GOT3 (cell line): ENCODE data around the gene CTLA4.

ENCODE experiments used
- DNase-seq: peaks from one replicate; lab custom pipeline; 2025; ENCODE audit warnings: mixed read lengths; lab: John Stamatoyannopoulos, UW

The CTLA4 gene

DNA sequence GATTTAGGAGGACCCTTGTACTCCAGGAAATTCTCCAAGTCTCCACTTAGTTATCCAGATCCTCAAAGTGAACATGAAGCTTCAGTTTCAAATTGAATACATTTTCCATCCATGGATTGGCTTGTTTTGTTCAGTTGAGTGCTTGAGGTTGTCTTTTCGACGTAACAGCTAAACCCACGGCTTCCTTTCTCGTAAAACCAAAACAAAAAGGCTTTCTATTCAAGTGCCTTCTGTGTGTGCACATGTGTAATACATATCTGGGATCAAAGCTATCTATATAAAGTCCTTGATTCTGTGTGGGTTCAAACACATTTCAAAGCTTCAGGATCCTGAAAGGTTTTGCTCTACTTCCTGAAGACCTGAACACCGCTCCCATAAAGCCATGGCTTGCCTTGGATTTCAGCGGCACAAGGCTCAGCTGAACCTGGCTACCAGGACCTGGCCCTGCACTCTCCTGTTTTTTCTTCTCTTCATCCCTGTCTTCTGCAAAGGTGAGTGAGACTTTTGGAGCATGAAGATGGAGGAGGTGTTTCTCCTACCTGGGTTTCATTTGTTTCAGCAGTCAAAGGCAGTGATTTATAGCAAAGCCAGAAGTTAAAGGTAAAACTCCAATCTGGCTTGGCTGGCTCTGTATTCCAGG is at the start of gene CTLA4:
CTLA4 (plus strand) TSS at position 211 of the 640 bp plus-strand sequence; CDS start at position 383, 172 bp downstream.
- DNase-seq = no peak

DNA sequence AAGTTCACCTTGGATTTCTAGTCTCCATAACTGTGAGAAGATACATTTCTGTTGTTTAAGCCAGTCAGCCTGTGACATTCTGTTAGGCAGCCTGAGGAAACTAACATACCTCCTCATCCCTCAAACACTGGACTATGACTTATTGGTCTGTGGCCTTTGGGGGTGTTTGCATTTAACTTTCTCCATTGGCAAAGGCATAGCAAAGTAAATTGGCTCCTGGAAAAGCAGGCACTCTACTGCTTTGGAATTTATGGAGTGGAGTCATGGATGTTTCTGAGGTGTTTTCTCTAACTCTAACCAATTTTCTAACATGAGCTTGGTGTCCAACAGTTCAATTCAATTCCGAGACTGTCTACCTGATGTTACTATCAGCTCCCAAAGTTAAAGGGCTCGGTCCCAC is 48.9 kb upstream of the CTLA4 start:
- DNase-seq = no peak

DNA sequence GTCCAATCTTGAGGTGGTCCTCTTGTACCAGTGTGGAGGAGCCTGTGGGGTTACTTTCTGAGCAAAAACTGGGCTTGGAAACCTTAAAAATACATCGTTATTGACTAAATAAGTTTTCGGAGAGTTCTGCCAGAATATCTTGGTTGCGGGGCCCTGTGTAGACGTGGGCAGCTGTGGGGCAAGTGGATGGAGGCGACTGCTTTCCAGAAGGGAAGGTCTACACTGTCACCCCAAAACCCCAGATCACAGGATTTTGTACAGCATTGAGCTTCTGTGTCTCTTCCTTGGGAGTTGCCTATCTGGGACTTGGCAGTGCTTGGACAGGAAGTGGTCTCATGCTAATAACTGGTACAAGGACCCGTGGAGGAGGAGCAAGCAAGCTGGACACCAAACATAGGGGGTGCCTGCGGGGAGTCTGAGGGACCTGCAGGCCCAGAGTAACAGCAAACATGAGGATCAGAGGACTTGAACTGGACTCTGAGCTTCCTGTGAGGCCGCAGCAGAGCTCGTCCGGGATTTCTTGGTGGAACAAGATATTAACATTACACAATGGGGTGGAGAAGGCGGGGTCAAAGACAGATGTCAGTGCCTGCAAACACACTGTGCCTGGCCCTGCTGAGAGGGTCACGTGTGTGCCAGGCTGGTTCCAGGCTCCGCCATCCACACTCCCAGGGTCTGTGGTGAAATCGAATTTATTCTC is 48.0 kb upstream of the CTLA4 start:
- DNase-seq = no peak

DNA sequence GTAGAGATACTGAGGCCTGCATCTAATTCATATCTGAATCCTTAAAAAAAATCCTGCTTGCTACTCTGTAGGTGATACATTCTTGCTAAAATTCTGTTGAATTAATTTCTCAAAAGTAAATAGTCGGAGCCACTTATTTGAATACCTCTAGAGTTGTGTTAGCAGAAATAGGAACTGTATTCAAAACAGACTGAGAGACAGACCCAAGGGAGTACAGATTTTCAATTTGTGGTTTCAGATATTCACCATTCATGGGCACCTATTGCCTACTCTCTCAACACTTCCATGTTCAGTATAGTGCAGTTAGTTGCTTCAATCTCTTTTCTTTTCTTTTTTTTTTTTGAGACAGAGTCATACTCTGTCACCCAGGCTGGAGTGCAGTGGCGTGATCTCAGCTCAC is 46.6 kb upstream of the CTLA4 start:
- no peak for DNase-seq

DNA sequence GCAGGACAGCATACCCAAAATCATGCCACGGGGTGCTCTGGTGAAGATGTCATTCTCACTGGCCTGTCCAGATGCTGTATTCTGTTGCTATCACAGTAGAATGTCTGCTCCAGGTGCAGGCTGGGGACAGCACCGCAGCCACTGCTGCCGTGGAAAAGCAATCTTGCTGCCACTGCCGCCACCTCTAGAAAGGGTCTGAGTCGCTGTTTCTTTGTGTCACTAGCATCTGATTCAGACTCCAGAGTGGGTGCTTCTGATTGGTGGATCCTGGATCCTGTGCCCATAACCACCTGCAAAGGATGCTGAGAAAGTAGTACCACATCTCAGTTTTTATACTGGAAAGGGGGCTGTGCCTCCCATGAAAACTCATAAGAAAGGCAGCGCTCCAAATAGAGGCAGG is 45.3 kb upstream of the CTLA4 start:
- no peak for DNase-seq

DNA sequence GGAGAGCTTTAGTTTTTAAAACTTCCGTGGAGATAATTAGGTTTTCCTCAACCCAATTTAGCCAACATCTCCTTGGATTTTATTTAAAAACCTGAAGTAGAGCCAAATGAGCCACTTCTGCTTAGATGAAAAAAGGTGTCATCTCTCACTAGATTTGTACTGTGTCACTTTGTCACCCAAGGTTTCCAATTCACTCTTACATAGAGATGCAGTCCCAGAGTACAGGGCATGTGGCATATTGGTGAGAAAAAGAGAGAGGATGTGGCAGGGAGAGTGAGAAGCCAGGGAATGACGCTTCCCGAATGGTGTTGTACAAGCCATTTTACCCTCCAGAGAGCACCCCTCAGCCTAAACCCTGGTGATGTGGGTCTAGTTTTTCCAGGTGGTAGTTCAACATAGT is 44.4 kb upstream of the CTLA4 start:
- no peak for DNase-seq

DNA sequence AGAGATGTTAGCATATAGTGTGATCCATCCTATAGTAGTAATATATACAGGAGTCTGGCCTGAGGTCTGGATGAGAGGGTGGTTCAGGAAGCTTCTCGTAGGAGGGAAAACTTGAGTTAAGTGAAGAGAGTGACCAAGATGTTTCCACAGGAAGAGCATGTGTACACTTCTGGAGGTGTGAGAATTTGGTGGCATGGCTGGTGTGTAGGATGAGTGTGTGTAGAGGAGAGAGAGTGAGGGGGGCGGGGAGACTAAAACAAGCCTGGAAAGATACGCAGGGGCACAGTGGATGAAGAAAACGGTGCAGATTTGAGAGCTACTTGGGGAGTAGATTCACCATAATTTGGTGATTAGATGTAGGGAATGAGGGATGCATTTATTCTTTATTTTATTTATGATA is 43.5 kb upstream of the CTLA4 start:
- DNase-seq = no peak

DNA sequence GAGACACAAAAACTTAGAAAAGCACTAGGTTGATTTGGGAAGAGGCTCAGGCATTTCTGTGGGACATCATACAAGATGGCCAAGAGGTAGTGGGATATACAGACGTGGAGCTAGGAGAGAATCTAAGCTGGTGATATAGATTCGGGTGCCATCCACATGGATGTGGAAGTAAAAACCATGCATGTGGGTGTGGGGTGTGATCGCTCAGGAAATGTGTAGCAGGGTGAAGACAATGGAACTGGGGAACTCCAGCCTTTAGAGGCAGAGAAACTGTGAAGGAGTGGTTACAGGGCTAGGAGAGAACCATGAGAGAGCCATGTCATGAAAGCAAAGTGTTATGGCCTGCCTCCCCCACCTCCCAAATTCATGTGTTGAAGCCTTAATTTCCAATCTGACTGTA is 43.0 kb upstream of the CTLA4 start:
- no peak for DNase-seq

DNA sequence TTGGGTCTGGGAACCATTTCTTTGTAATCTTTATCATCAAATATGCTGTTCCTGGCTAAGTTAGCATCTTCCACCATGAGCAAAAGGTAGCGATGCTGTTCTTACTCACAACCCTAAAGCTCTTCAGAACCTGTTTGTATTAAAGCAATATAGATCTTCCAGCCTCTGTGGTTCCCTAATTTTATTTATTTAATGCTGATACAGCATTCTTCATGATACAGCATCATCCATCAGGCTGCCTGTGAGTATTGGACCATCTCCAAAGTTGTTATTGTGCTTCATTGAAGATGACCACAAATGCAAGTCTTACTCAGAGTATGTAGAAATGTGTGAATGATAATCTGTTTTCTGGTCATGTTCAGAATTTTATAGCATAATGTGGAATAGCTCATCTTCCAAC is 40.9 kb upstream of the CTLA4 start:
- no peak for DNase-seq

DNA sequence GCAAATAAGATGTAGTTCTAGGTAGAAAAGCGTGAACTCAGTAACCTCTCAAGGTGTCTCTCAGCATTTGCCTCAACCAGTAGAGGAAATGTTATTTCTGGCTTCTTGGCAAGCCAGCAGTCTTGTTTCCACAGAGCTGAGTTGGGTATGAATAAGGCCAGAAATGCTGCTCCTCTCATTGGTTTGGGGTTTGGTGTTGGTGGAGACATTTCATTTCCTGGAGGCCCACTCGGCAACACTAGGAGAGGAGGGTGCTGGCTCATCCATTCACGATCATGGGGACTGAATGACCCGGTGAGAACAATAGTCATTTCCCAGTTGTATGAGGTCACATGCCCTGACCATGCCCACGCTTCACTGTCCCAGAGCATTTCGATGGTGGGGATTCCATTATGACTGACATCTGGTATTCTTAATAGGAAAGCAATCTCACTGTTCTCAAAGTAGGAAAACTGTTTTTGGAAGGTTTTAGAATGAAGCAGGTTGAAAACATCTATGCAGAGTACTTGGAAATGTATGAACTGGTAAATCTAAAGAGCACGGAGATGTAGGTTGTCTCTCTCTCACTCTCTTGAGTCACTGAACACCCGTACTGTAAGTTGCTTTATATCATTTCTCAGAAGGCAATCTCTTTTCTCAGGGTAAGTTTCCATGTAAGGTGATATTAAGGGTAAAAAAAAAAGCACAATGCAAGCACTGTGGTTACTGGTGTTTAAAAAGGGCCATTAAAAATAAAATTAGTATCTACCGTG is 37.1 kb upstream of the CTLA4 start:
- no peak for DNase-seq

DNA sequence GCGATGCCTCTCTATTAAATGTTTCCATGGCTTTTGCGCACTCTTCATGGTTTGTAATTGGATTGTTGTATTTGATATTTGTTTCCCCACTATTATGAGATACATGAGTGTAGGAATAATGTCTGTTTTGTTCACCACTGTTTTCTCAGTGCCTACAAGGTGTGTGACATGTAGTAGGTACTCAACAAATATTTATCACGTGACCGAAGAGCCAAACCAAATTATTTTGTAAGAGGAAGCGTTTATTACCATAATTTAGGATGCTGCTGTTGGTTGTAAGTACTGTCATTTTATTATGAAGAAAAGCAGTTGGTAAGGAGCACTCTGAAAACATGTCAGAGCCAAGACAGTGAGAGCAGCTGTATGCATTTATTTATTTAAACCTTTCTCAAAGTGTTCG is 32.2 kb upstream of the CTLA4 start:
- DNase-seq = no peak

DNA sequence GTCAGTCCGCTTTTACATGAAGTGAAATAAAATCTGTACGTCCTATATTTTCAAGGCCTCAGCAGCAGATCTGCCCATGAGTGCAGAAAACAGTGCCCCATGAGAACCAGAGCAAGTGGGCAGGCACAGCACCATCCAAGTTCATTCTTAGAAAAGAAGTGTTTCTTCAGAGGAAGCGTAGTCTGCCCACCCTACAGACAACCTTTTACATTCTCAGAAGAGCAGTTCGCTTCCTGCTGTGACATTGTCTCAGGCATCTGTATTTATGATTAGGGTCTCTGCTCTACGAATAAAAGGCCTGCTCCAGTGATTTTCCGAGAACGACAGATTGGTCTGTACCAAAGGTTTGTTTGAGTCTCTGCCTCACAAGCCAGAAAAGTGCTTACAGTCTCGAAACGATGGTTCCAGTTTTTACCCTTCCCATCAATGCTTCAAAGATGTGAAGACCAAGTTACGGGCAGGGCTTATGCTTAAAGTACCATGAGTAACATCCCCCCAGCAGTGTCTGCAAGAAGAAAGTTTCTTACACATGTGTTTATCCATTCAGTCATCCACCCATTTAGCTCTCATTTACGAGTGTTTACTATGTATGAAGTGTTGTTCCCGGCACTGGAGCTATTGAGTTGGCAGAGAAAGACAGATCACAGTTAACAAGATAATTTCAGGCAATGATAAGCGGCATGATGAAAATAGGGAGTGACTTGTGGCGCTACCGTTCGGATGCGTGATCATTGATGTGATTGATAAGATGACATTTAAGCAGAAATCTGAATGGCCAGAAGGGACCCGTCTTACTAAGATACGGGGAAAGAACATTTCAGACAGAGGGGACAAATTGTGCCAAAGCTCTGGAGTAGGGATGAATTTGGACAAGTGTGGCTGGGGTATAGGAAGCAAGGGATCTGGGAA is 31.4 kb upstream of the CTLA4 start:
- DNase-seq = no peak

DNA sequence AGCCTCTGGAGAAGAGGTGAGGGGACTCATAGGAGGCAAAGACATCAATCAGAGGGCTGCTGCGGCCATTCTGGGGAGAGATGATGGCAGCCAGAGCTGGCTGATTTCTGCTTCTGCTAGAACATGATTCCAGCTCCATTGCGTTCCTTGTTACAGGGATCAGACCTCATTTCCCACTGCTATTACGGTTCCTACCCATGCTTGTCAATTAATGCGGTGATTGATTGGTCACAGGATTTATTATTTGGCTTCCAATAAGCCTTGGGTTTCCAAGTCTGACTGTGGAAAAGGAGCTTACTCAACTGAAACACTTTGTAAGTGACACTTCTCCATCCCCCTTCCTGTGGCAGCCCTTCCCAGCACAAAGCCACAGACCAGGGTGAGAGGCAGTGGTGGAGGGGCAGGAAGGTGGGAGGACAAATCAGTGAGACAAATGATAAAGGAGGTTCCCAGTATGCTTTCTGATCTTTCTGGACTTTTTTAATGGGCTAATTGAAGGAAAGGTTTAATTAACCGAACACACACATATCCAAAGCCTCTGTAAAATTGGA is 26.8 kb upstream of the CTLA4 start:
- no peak for DNase-seq

DNA sequence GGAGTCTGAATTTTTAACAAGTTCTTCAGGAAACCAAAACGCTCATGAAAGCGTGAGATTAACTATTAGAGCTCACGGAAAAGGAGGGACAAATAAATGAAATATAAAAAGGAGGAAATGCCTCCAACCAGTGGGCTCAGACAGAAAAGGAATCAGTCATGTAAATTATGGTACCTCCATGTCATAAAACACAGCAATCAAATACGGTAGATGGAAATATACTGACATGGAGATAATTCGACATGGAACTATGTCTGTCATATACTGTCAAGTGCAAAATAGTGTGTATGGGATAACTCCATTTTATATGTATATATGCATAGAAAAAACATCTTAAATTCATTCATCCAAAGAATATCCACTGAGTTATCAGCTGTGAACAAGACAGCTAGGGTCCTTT is 25.9 kb upstream of the CTLA4 start:
- DNase-seq = no peak

DNA sequence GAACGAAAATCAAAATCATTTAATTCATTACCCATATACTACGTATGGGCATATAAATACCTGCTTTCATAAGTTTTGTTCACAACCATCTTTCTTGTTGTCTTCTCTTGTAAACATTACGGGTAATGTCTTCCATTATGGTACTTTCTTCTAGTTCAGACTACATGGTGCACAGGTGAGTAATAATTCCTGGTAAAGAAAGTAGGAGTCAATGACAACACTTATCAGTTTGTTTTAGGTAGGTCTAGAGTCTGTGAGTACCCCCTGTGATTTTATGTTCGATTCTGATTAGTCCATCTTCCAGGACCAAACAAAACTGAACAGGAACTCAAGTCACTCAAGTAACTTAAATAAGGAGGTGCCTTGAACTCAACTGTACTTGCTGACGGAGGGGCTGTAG is 25.2 kb upstream of the CTLA4 start:
- no peak for DNase-seq

DNA sequence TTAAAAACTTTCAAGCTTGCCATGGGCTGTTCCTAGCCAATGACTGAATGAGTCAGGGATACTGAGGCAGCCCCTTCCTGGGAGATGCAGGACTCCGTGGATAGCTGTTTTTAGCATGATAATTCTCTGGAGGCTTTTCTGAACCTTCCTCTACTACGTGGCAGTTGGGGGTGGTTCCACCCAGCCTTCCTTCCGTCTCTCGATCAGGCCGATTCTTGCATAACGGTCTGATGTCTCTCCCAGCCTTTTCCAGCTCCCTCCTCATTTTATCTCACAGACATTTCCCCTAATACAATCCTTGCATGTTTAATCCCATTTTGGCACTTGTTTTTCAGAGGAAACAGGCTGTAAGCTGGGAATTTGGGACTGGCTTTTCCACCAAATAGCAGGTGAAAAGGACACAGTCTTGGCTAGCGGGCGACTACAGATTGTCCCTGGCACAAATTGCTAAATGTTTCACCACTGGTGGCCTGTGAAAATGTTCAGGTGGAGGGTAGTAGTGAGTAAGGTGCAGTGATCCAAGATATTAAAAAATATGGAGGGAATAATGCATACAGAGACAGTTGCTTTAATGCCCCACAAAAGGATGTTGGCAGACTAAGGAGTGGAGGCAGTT is 21.0 kb upstream of the CTLA4 start:
- no peak for DNase-seq

DNA sequence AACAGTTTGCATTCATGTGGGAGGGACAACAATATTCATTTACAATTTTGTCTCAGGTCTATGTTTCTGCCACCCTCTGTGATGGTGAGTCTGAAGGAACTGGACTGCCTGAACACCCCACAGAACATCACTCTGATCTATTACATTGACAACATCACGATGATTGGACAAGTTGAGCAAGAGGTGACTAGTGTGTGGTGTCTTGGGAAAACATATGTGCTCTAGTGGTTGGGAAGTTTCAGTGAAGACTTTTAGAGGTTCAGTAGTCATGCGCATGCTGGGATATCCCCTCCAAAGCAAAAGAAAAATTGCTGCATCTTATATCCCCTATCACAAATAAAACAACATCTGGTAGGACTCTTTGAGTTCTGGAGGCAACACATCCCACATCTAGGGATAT is 18.6 kb upstream of the CTLA4 start:
- DNase-seq = no peak

DNA sequence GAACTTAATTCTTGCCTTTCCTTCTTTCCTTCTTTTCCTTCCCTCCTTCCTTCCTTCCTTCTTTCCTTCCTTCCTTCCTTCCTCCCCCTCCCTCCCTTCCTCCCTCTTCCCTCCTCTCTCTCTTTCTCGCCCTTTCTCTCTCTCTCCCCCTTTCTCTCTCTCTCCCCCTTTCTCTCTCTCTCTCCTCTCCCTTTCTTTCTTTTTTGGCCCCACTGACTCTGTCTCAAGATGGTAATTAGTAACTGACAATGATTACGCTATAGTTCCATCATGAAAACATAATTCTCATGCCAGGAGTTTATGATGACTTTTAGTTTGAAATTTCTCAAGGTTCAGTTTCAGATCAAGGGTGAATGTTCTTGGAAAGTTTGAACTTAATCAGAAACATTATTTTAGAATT is 14.8 kb upstream of the CTLA4 start:
- DNase-seq = no peak

DNA sequence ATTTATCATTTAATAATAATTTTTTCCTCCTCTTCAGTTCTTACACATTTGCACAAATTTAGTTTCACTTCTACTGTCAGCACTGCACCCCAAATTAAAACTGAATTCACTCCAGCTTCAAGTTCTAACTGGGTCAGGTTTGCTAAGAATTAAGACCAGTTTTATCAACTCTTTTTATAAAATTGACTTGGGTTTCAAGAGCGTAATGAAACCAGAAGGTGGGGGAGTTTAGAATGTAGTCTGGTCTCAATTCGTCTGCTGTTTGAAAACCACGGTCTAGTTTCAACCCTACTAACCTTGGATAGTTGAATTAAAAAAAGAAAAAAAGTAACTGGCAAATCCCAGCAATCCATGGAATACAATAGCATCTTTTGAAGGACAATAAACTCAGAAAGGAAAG is 14.3 kb upstream of the CTLA4 start:
- no peak for DNase-seq

DNA sequence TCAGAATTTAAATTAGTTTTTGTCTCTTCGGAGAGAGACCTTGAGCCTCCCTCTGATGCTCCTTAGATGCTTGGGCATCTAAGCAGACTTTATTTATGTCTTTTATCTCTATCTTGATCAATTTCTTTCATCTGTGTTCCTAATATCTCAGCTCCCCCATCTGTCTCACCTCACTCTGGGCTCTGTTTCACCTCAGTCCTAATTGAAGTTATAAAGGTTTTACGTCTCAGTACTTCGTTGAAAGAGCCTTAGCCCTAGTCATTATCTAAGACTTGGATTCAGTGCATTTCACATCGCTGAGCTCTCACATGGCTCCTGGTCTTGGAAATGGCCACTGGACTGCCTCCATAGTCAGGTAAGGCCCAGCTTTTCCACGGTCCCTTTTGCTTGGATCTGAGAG is 13.8 kb upstream of the CTLA4 start:
- DNase-seq = no peak

DNA sequence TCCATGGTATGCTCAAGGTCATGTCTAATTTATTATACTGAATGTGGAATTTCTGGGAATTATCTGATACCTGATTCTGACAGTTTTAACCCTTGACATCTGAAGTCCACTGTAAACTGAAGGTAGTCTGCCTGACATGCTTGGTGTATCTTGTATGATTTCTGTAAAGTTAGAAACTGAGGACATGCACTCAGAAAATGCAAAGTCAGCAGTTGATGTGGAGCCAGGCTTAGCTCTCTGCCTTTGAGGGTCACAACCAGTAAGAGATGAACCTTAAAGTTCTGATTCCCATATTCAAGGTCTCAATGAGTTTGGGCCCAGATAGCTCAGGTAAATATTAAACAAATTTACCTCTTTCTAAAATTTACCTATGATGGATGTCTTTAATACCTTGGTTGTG is 12.3 kb upstream of the CTLA4 start:
- DNase-seq = no peak

DNA sequence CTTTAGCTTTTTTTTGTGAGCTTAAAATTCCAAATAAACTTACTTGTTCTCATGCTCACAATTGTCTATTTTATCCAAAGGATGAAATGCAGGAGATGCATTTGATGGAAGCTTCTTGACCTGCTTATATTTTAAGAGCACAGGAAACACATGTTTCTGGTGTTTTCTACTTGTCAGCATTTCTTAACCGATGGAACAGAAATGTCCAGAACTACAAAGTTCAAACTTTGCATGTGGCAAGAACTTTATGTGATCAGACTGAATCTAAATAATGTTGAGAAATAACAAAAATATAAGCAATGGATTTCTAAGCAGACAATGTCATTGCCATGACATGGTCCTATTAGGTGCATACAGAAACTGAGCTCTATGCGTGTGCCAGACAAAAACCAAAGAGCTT is 9.9 kb upstream of the CTLA4 start:
- DNase-seq = no peak
